Calu3 (cell line): ENCODE measurements around the gene ZNF319. TPM values are rescaled to one million over a fixed set of nuclear protein-coding genes. Genes with fewer than 3 reads are reported as not detected.

Experiments
- BruUV-seq: library from RNA; stranded (reverse); fragments of 400-500 nt; replicated peaks from 2 replicates; lab custom pipeline; 2021; lab: Mats Ljungman, UMichigan
- CTCF ChIA-PET: fragments of 300-600 bp; sonication (Branson Sonifier 250); formaldehyde crosslinking; loops from one replicate; lab custom pipeline; 2022; ENCODE audit warnings: antibody characterized with exemption; lab: Charles Lee
- DNase-seq: peaks from one replicate; pipeline ENCODE4 v3.0.0; 2022
- H3K27ac Mint-ChIP-seq: one replicate; pipeline ENCODE4 v1.8.0; 2022; ENCODE audit warnings: mixed read lengths; ENCODE audit not compliant: unreplicated experiment
- H3K27me3 Mint-ChIP-seq: one replicate; pipeline ENCODE4 v1.8.0; 2022; ENCODE audit warnings: mixed read lengths; ENCODE audit not compliant: unreplicated experiment
- H3K36me3 Mint-ChIP-seq: one replicate; pipeline ENCODE4 v1.8.0; 2022; ENCODE audit warnings: mild to moderate bottlenecking, moderate library complexity, mixed read lengths; ENCODE audit not compliant: insufficient read depth, unreplicated experiment
- H3K4me1 Mint-ChIP-seq: one replicate; pipeline ENCODE4 v1.8.0; 2022; ENCODE audit warnings: mild to moderate bottlenecking, low read depth, mixed read lengths; ENCODE audit not compliant: unreplicated experiment
- H3K4me3 Mint-ChIP-seq: one replicate; pipeline ENCODE4 v1.8.0; 2022; ENCODE audit warnings: mild to moderate bottlenecking, low read depth, moderate library complexity, mixed read lengths; ENCODE audit not compliant: unreplicated experiment
- H3K9me3 Mint-ChIP-seq: one replicate; pipeline ENCODE4 v1.8.0; 2022; ENCODE audit warnings: low read depth, mixed read lengths; ENCODE audit not compliant: unreplicated experiment
- intact Hi-C: fragments of 100-400 bp; cut with micrococcal nuclease; formaldehyde crosslinking; loops from one replicate; pipeline ENCODE4 v1.10.0; 2022; ENCODE audit not compliant: unreplicated experiment
- total RNA-seq: library from RNA; stranded (reverse); gene quantifications from 2 replicates; pipeline ENCODE4 v1.2.3, GENCODE V29; 2022
- TF ChIP-seq, protein P1 (sequence below): fragments of 200-600 bp; IDR thresholded peaks from one replicate; pipeline ENCODE4 v1.8.0; 2022; ENCODE audit warnings: antibody characterized with exemption; ENCODE audit not compliant: unreplicated experiment

ZNF319 gene
- total RNA-seq, 1 experiment from 2014 or later, result 10.0 TPM

DNA sequence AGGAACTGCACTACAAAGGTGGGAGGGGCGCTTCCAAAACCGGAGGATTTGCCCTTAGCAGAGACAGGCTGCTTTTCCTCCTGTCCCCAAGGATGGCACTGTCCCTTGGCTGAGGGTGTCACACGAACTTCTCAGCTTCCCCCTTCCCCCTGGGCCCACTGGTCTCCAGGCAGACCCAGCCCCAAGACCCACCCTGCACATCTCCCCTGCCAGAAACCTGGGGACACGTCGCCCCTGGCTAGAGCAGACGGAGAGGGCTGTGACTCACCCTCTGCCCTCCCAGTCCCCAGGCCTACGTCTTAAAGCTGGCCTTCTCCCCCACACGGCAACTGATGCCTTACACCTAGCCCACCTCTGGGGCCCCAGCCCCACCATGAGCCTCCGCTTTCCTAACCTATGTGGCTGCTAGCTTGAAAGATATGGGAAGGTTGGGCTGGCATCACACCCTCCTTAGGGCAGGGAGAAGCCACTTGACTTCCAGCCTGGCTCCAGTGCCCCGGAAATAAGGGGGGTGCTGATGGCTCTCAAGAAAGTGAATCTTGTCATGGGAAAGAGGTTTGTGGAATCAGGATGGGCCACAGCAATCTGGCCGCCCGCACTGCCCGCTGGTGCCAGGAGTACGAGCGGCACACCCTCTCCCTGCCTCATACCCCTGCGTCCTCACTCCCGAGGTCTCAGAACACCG, 4.6 kb downstream of the ZNF319 start:
- Mint-ChIP-seq H3K27me3 (no peaks in the 10 kb centered on the region), H3K36me3 (peaks cover 31% of the 10 kb centered on the region), H3K4me3 (no peak overlapping the region), H3K27ac (no peak overlapping the region), H3K9me3 (no peaks in the 10 kb centered on the region), H3K4me1 (peaks cover 28% of the 10 kb centered on the region)
- no TSS peak for BruUV-seq
- CTCF ChIA-PET, result interaction anchor here (0.6 to 0.7 kb wide), 2 partner anchors 202 to 213 kb away, joined by 3 read pairs; no protein-coding TSS in a partner anchor
- no peak for DNase-seq
- TF ChIP-seq, protein P1, sequence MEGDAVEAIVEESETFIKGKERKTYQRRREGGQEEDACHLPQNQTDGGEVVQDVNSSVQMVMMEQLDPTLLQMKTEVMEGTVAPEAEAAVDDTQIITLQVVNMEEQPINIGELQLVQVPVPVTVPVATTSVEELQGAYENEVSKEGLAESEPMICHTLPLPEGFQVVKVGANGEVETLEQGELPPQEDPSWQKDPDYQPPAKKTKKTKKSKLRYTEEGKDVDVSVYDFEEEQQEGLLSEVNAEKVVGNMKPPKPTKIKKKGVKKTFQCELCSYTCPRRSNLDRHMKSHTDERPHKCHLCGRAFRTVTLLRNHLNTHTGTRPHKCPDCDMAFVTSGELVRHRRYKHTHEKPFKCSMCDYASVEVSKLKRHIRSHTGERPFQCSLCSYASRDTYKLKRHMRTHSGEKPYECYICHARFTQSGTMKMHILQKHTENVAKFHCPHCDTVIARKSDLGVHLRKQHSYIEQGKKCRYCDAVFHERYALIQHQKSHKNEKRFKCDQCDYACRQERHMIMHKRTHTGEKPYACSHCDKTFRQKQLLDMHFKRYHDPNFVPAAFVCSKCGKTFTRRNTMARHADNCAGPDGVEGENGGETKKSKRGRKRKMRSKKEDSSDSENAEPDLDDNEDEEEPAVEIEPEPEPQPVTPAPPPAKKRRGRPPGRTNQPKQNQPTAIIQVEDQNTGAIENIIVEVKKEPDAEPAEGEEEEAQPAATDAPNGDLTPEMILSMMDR, result no peak
- intact Hi-C loops, result no loop called here

DNA sequence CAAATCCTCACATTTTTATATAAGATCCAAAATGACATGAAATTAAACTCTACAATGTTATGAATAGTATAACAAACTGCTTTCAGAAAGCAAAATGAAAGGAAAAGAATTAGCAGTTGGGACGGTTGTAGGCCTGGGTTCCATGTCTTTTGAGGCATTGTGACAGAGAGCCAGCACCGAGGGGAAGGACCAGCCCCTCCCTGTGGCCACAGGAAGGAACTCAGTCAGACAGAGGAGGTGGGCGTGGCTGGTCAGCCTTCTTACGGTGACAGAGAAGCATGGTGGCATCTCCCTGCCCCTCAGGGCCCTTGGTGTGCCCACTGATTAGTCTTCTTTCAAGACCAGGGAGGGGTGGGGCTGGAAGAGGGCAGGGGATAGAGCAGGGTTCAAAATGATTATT, 5.7 kb downstream of the ZNF319 start:
- DNase-seq, result peak; percentile 68
- intact Hi-C loops, result no loop called here
- TF ChIP-seq, protein P1, result no peak
- BruUV-seq, result no TSS peak
- Mint-ChIP-seq H3K36me3 (peaks cover 26% of the 10 kb centered on the region), H3K4me1 (peaks cover 28% of the 10 kb centered on the region), H3K27me3 (no peaks in the 10 kb centered on the region), H3K9me3 (no peaks in the 10 kb centered on the region), H3K4me3 (no peak overlapping the region), H3K27ac (no peak overlapping the region)
- CTCF ChIA-PET, result no interaction called here

DNA sequence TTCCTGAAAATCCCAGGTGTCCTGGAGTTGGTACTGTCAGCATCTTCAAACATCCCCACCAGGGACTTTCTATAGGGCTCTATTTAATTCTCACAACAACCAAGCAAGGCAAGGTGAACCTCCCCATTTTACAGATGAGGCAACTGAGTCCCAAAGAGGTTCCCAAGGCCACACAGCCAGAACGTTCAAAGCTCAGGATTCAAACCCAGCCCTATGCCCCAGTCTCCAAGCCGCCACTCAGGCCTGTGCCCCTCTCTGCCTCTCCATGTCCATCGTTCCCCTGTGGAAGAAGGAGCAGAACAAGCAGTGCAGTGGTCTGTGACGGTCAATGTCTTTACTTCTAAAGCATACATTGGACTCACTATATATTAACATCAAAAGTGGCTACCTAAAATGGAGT, 6.1 kb downstream of the ZNF319 start:
- TF ChIP-seq, protein P1, result no peak
- Mint-ChIP-seq H3K4me1 (peaks cover 26% of the 10 kb centered on the region), H3K36me3 (peaks cover 26% of the 10 kb centered on the region), H3K27ac (no peak overlapping the region), H3K27me3 (no peaks in the 10 kb centered on the region), H3K4me3 (no peak overlapping the region), H3K9me3 (no peaks in the 10 kb centered on the region)
- BruUV-seq, result no TSS peak
- DNase-seq, result no peak
- intact Hi-C loops, result no loop called here
- CTCF ChIA-PET, result interaction anchor here (0.9 kb wide), 1 partner anchor 28 kb away, joined by 3 read pairs; no protein-coding TSS in a partner anchor

DNA sequence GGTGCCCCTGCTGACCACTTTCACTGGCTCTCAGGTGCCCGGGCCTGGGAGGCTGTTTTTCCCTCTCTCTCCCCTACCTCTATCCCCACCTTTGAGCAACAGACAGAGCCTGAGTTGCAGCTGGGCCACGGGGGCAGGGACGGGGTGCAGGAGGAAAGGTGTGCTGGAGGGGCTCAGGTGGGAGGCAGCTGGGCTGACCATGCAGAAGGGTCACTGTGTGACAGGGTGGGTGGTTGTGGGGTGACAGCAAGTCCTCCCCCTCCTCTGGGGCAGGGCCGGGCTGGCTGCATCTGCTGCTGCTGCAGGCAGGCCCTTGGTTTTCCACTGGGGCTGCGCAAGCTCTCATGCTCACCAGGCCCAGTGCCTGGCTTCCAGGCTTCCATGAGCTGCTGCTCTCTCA, 6.6 kb downstream of the ZNF319 start:
- DNase-seq, result no peak
- intact Hi-C loops, result no loop called here
- Mint-ChIP-seq H3K4me3 (no peak overlapping the region), H3K9me3 (no peaks in the 10 kb centered on the region), H3K4me1 (peaks cover 21% of the 10 kb centered on the region), H3K27ac (no peak overlapping the region), H3K36me3 (peaks cover 26% of the 10 kb centered on the region), H3K27me3 (no peaks in the 10 kb centered on the region)
- no TSS peak for BruUV-seq
- CTCF ChIA-PET, result interaction anchor here (0.5 to 0.9 kb wide), 3 partner anchors 27 to 1366 kb away, joined by 3 to 8 read pairs (median 5); no protein-coding TSS in a partner anchor
- TF ChIP-seq, protein P1, result no peak
